GM12891 (cell line): ENCODE results near the gene NEK2.

ENCODE experiments used
- DNase-seq: peaks from one replicate; pipeline ENCODE4 v3.0.0; 2011; ENCODE audit warnings: low spot score; ENCODE audit not compliant: insufficient read length
- FAIRE-seq: peaks from 2 replicates; lab custom pipeline; 2011; peaks lifted over from hg19 to GRCh38; lab: Jason Lieb, UNC
- PAX5 ChIP-seq: IDR thresholded peaks from 2 replicates; pipeline ENCODE4 v1.6.1; 2011; ENCODE audit warnings: low read length, moderate library complexity, mild to moderate bottlenecking; ENCODE audit not compliant: insufficient read depth, severe bottlenecking
- POLR2A ChIP-seq: IDR thresholded peaks from 2 replicates; pipeline ENCODE4 v1.6.1; 2011; ENCODE audit warnings: low read depth, low read length, control low read depth
- POLR2AphosphoS5 ChIP-seq: IDR thresholded peaks from 2 replicates; pipeline ENCODE4 v1.6.1; 2011; ENCODE audit warnings: low read depth, low read length, control low read depth
- POU2F2 ChIP-seq: IDR thresholded peaks from 2 replicates; pipeline ENCODE4 v1.6.1; 2011; ENCODE audit warnings: low read depth, mild to moderate bottlenecking, control low read depth, low read length, moderate library complexity
- SPI1 ChIP-seq: IDR thresholded peaks from 2 replicates; pipeline ENCODE4 v1.6.1; 2011; ENCODE audit warnings: low read depth, low read length, control low read depth
- TAF1 ChIP-seq: IDR thresholded peaks from 2 replicates; pipeline ENCODE4 v1.6.1; 2011; ENCODE audit warnings: low read depth, low read length, control low read depth

The NEK2 gene

GRCh38 chr1:211613108-211613947 lies 62.1 kb downstream of the NEK2 start:
- no peak for DNase-seq
- no peak for TF ChIP-seq SPI1
- TF ChIP-seq PAX5, result no peak
- TF ChIP-seq POLR2AphosphoS5, result no peak
- no peak for TF ChIP-seq POLR2A
- TF ChIP-seq POU2F2, result no peak
- TF ChIP-seq TAF1, result no peak
- FAIRE-seq, result no peak

- TF ChIP-seq TAF1 (no peak), POU2F2 (no peak), POLR2A (no peak), PAX5 (no peak), SPI1 (no peak), POLR2AphosphoS5 (no peak)
- FAIRE-seq, result no peak
- no peak for DNase-seq
These were observed 62.7 kb downstream of the NEK2 start for GRCh38 chr1:211612786-211613107.
